Right lobe of liver (tissue), 4 donors: ENCODE results near the gene LRBA.

Experiments
- POLR2A ChIP-seq: fragments of 450-650 bp; IDR thresholded peaks from one replicate; pipeline ENCODE4 v1.6.1; 2017; ENCODE audit warnings: antibody characterized with exemption, mild to moderate bottlenecking
- TF ChIP-seq, protein P1 (sequence below), 4 donors: fragments of 200-600 bp in 3 of 4; fragments of 450-650 bp in 1 of 4; IDR thresholded peaks; one replicate each; pipeline versions ENCODE4 v1.5.1 to v1.8.0; 2016 to 2022; ENCODE audit warnings: antibody characterized with exemption in 4 of 4, mild to moderate bottlenecking in 2 of 4
- donor health status: DM: no; HTN: no; CAD: no.
- donor health status: DM: no; HTN: no; CAD: no.
- donor health status: DM: no; HTN: yes; CAD: no.

DNA sequence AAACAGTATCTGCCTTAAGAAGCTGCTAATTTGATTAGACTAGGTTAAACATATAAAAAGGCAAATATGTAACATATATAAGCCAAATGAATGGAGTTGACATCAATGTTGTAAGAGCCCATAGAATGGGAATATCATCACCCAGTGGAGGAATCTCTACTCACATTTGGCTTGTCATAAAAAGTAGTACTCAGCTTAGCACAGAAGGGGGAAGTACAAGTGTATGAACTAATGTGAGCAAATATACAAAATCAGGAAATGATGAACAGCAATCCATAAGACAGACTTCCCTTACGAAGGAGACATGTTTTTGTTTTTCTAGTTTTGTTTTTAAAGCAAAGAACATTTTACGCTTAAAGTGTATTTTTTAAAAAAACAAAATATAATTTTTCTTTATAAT is 358.2 kb downstream of the LRBA start:
- TF ChIP-seq, protein P1, sequence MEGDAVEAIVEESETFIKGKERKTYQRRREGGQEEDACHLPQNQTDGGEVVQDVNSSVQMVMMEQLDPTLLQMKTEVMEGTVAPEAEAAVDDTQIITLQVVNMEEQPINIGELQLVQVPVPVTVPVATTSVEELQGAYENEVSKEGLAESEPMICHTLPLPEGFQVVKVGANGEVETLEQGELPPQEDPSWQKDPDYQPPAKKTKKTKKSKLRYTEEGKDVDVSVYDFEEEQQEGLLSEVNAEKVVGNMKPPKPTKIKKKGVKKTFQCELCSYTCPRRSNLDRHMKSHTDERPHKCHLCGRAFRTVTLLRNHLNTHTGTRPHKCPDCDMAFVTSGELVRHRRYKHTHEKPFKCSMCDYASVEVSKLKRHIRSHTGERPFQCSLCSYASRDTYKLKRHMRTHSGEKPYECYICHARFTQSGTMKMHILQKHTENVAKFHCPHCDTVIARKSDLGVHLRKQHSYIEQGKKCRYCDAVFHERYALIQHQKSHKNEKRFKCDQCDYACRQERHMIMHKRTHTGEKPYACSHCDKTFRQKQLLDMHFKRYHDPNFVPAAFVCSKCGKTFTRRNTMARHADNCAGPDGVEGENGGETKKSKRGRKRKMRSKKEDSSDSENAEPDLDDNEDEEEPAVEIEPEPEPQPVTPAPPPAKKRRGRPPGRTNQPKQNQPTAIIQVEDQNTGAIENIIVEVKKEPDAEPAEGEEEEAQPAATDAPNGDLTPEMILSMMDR (IDR thresholded peaks at IDR 0.05): peak in 1 of 4 donors; percentile 3
- TF ChIP-seq POLR2A: no peak
